ENCODE measurements around the gene TRAF7.

GRCh38 chr16:2195322-2196161, 40.0 kb downstream of the TRAF7 start:
- TF ChIP-seq POLR2A (IDR thresholded peaks at IDR 0.05; ENCODE audit: low read depth) (no peak), CTCF (IDR thresholded peaks at IDR 0.05) (no peak), EP300 (IDR thresholded peaks at IDR 0.05) (no peak)
